Activated T-helper 1 cell treated with Interleukin-2 at 50 U/mL for 16 hours (primary cell): ENCODE measurements around the gene CPHXL.

Experiments used
- DNase-seq: peaks from one replicate; pipeline ENCODE4 v3.0.0-alpha.2; 2020; ENCODE audit warnings: low read depth

The CPHXL gene

GRCh38 chr16:75701361-75701760 is 24.9 kb downstream of the CPHXL start, which contains the start of gene DUXB:
Gene DUXB, minus strand, starts transcription at chr16:75701461. Its CDS starts 43 bp downstream, at chr16:75701418.
- no peak for DNase-seq

- DNase-seq: no peak
Observed at GRCh38 chr16:75697571-75697970, 28.7 kb downstream of the CPHXL start.

- no peak for DNase-seq
Observed at GRCh38 chr16:75695708-75696107, 30.6 kb downstream of the CPHXL start.

GRCh38 chr16:75687361-75687760 is 38.9 kb downstream of the CPHXL start:
- no peak for DNase-seq

GRCh38 chr16:75682308-75682707 is 44.0 kb downstream of the CPHXL start:
- DNase-seq: no peak

GRCh38 chr16:75679366-75679765 is 46.9 kb downstream of the CPHXL start:
- no peak for DNase-seq

- DNase-seq: no peak
Observed at GRCh38 chr16:75676909-75677308, 49.4 kb downstream of the CPHXL start, which contains the start of gene CPHXL2. Gene CPHXL2, minus strand, starts transcription at chr16:75677009. Its CDS starts 10 bp downstream, at chr16:75676999.

GRCh38 chr16:75667503-75667902 is 58.8 kb downstream of the CPHXL start:
- no peak for DNase-seq
